ENCODE results near the gene TARBP2.

Gene TARBP2, protein sequence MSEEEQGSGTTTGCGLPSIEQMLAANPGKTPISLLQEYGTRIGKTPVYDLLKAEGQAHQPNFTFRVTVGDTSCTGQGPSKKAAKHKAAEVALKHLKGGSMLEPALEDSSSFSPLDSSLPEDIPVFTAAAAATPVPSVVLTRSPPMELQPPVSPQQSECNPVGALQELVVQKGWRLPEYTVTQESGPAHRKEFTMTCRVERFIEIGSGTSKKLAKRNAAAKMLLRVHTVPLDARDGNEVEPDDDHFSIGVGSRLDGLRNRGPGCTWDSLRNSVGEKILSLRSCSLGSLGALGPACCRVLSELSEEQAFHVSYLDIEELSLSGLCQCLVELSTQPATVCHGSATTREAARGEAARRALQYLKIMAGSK

DNA sequence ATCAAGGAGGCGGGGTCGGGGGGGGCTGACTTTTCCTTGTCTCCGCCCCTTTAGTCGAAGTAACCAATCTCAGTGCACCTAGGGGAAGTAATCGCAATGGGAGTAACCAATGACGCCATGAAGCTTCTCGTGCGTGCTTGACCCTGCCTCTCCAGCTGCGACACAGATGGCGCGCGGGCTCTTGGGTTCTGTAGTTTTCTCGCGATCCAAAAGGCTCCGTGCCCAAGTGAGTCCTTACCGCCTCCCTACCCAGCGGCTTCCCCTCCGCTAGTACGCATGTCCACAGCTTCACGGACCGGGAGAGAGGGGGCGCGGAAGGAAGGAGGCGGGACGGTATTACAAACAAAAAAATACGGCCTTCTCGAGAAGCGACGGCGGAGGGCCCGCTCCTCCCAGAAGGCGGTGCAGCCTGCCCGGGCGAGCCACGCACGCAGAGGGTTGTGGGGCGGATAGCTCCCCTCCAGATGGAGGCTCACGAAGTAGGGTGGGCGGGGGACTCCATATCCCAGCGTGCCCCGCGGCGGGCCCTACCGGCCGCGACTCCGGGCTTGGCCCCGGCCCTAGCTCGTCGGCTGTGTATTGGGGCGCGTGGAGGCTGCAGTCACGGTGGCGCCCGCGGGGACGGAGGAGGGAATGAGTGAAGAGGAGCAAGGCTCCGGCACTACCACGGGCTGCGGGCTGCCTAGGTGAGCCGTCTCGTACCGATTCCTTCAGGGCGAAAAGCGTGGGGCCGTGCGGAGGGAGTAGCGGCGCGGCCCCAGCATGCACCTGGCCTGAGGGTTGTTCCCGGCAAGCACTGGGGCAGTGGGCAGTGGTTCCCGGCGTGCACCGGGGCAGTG is at the start of gene TARBP2:
Gene TARBP2 (plus strand): TSS at position 508 of the 839 bp plus-strand sequence. CDS start 126 bp downstream, at position 634.
- DNase-seq = peak; percentile 90 to 96 (median 92)

DNA sequence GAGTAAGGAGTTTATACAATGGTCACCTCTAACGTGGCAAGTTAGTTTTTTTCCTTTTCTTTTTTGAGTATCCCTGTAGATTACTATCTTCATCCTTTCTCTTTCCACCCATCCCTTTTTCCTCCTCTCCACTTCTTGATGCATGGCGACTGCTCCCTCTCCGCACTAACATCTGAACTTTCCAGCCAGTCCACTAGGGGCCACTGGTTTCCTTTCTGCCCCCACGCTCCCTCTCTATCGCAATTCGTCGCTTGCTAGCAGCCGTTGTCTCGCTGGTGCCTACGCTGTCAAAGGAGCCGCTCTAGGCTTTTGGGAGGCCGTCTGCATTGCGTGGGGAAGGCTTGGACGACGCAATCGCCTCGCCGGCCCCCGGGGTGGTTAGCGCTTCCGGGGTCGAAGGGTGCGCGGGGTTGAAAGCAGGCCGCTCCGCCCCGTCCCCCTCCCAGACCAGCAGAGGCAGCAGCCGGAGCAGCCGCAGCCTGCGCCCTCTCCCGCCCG is 49.4 kb upstream of the TARBP2 start, which contains the start of gene PCBP2:
Gene PCBP2 (plus strand): TSS at position 442 of the 498 bp plus-strand sequence. CDS start 2,699 bp downstream, outside the sequence.
- peak; percentile 89 to 98 (median 94) for DNase-seq

DNA sequence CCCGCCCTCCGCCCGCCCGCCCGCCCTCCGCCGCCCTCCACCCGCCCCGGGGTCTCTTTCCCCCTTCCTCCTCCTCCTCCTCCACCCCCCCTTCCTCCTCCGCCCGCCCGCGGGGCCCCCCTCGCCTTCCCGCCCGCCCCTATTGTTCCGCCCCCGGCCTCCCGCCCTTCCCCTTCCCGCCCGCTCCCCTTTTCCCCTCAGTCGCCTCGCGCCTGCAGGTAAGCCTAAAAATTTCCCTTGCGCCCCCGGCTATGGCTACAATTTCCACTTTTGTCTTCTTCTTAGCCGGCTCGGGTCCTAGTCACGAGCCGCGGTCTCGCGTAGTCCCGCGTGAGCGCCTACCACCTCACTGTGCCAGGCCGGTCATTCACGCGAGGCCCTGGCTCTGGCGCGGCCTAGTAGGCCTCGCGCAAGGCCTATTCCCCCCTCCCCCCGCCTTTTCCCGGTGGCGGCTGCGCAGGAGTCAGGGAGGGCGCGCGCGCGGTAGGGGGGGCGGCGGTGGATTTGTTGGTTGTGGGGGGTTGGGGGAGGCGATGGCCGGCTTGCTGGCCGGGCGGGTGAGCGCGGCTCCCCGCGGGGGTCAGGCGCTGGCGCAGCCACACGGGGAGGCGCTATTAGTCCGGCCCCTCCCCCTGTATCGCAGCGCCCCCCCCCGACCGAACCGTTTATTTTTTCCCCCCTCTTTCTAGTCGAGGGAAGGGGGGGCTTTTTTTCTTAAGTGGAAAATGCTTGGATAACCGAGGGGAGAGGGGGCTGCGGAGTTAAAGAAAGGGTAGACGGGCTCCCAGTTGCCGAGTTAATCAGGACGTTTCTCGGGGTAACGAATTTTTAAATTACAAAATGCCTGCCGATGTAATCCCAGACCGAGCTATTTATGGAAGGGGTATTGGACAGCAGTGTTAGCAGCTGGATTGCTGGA is 48.7 kb upstream of the TARBP2 start:
- peak; percentile 59 to 77 (median 73) for DNase-seq

DNA sequence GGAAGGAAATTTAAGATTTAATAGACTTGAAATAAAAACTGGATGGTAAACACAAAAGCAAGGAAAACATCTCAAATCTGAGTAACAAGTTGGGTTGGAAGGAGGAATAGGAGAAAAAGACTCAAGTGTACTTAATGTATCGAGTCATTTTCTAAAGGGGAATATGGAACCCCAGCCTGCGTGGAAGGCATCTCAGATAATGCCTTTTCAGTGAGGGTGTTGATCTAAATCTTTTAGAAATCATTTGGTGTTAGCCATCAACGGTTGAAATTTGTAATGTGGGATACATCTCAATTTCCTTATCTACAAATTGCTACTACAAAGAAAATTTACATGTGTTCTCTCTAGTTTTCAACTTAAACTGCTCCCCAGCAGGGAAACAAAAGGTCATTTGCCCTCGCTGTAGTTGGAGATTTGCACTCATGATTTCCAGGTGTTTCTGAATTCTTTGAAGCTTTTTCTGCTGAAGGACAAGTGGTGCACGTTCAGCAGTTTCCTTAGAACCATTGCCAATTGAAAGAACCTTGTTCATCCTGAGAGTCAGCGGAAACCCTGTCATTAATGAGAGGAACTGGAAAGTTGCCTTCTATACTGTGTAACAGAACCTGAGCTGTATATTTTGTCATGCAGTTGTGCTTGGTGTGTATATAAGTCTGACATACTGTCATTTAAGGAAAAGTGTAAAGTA is 47.0 kb upstream of the TARBP2 start:
- DNase-seq = no peak

DNA sequence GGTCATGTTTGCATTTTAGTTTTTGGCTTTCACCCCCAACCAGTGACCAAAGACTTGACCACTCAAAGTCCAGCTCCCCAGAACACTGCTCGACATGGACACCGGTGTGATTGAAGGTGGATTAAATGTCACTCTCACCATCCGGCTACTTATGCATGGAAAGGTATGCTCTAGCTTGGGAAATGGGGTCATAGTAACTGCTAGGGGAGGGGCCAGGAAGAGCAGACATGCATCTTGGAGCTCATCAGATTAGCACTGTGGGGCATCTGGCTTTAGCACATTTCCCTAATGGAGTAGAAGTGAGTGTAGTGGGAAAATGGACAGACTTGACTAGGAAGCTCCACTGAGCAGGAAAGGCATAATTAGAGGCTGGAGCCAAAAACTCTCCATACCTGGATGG is 46.4 kb upstream of the TARBP2 start:
- no peak for DNase-seq

DNA sequence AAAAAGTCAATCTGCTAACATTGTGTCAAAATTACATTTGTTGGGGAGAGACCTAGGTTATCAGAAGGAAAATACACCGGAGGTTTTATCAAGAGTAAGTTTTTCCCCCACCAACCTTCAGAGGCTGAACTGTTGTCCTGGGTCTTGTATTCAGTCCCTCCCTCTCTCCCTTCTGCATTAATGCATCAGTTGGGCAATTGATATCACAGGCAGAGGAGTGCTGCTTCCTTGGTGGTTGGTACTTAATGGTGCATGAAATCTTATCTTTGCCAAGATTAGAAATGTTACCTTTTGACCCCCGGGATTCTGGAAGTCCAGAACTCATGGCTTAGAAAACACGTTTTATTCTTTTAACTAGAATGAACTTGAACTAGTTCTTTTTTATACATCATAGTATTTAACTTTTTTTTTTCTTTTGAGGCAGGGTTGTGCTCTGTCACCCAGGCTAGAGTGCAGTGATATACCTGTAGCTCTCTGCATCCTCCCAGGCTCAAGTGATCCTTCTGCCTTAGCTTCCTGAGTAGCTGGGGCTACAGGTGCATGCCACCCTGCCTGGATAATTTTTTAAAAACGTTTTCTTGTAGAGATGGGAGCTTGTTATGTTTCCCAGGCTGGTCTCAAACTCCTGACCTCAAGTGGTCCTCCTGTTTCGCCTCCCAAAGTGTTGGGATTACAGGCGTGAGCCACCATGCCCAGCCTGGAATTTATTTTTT is 44.3 kb upstream of the TARBP2 start:
- DNase-seq = no peak

DNA sequence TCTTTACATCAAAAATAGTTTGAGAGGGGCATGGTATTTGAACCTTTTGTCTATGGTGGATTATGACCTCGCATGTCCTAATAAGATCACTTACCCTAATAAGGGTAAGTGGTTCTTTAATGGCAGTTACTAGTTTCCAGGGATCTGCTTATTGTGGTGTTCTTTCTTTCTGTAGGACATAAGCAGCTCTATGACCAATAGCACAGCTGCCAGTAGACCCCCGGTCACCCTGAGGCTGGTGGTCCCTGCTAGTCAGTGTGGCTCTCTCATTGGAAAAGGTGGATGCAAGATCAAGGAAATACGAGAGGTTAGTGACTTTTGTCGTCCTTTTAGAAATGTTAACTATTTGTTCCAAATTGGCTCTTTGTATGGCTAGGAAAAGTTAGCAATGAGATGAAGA is 42.0 kb upstream of the TARBP2 start:
- no peak for DNase-seq

DNA sequence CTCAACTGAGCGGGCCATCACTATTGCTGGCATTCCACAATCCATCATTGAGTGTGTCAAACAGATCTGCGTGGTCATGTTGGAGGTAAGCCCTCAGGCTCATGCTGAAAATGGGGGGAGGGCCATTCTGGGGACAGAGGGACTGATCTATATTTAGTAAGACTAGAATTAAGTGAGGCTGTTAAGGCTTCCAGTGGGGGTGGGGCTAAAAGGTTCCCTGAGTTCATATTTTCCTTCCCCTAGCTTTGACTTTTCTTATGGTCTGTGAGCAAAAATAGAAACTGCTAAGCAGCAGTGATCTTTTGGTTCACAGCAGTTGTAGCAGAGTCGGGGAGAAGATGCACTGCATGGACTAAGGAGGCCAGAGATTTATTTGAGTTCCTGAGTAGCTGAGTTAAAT is 40.0 kb upstream of the TARBP2 start:
- no peak for DNase-seq

DNA sequence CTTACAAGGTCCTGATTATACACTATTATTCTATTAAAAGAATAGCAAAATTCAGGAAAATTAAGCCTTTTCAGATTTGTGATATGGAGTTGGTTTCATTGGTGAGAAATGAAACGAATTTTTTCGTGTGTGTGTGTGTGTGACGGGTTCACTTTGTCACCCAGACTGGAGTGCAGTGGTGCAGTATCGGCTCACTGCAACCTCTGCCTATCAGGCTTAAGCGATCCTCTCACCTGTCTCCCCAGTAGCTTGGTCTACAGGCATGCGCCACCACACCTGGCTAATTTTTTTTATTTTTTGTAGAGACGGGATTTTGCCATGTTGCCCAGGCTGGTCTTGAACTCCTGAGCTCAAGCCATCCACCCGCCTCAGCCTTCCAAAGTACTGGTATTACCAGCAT is 39.5 kb upstream of the TARBP2 start:
- no peak for DNase-seq

DNA sequence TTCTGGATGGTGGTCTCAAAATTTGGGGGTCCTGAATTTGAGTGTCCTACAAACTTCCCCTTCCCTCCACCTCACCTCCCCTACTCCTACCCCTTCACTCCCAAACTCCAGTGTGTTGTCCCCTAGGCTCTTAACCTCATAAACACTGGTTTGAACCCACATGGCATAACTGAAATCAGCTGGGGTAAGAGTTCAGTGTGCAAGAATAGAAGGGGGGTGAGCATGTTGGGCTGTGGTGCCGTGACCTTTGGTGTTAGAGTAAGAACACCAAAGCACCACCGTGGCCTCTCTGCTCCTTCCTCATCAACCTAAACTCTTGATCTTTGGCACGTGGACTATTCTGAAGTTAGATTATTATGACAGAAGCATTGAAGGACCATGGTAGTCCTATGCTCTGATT is 38.1 kb upstream of the TARBP2 start:
- no peak for DNase-seq

DNA sequence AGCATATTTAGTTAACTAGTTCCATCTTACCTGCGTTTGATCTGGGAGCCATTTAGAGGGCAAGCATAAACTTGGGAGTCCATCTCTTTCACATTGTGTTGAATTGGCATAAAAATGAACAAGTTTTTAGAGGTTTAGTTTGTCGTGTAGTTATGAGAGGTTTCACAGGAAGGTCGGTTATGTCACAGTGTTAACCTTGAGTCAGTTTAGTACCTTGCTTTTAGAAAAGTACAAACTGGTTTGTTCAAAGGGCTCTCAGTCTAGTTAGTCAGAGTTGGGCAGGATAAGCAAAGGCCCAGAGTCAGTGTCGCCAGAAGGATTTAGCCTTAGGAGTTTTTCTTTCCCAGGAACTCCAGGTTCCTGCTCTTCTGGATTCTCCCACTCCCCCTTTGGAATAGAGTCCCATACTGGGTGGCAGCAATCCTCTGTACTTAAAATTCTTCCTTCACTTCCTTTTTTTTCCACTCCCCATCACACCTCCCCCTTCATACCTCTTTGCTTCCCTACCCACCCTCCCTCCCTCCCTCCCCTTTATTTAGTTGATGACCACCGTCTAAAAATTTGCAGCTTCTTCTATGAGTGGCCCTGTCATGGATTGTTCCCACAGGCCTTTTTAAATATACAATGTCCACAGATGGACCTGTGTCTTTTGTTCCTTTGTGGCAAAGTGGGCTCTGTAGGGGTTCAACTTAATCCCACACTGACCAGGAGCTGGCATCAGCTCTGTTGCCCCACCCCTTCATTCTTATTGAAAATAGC is 37.1 kb upstream of the TARBP2 start:
- DNase-seq = no peak

DNA sequence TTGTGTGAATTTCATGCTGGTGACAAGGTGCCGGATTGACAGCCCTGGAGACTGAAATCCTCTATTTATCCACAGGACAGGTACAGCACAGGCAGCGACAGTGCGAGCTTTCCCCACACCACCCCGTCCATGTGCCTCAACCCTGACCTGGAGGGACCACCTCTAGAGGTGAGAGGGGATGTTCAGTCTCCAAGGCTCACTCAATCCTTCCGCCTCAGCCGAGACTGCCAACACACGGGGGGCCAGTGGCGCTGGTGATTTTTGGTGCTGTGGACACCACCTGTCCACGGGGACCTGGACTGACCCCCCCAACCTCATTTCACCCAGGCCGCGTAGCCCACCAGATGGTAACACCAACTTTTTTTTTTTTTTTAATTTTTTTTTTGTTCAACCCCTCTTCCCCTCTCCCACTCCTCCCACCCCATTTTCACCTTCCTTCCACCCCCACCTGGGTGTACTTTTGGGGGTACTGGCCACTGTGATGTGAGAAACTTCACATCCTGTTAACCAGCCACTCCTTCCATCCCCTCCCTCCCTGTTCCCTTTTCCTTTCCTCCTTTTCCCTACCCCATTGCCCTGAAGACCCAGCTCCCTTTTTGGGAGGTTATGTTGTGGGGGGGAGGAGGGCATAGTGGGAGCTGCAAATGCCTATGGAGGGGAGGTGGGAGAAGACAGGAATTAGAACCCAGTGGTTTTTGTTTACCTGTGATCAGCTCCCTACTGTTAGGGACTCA is 36.2 kb upstream of the TARBP2 start:
- DNase-seq = no peak

DNA sequence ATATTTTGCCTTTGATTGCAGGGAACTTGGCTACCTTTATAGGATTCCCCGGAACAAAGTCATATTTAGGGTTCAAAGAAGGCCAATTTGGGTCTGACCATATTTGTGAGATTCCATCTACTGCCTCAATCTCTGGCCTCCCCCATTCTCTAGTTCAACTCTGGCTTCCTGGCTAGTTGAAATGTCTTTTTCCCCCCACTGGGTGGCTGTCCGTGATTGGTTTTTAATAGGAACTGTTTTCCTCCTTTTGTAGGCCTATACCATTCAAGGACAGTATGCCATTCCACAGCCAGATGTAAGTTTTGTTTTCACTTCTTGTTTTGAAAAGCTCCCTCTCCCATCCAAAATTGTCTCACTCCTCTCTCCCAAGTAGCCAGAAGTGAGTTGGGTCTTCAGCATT is 35.4 kb upstream of the TARBP2 start:
- no peak for DNase-seq

DNA sequence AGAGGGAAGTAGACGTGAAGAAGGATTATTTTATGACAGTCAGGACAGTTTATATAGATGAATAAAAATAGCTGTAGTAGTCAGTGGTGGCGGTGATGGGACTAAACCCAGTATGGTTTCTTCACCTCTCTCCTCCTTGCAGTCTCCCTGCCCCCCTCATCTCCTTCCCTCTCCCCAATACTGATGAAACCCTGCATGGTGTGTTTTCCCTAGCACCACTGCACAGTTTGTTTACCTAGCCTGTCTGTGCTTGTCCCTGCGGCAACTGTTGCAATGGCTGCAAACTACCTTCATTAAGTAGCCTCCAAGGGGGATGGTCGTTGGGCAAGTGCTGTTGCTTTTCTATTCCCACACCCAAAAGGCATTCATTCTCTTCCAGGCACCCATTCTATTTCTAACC is 34.4 kb upstream of the TARBP2 start:
- DNase-seq = no peak

DNA sequence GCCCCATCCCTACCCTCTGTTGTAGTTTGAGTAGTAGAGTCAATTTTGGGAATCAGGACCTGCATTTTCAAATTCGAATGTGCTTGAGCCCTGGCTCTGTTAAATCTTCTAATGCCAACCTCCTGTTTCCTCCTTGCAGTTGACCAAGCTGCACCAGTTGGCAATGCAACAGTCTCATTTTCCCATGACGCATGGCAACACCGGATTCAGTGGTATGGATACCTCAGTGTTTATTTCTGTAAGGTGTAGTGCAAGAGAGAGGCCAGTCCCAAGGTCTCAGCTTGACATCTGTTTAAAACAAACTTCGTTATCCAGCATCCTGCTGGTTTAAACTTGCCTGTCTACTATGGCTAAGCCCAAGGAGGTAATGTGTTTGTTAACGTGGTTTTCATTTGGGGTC is 34.0 kb upstream of the TARBP2 start:
- DNase-seq = no peak

DNA sequence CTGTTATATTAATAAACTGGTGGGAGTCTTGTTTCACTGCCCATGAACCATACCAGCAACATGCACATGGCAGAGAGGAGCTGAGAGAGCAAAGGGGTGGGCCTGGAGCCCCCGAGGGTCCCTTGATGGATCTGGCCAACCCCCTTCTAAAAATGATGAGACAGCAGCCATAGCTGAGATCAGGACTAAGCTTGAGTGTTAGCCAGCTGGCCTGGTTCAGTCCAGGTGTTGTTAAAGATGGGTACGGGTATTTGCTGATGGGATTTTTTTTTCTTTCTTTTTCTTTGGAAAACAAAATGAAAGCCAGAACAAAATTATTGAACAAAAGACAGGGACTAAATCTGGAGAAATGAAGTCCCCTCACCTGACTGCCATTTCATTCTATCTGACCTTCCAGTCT is 33.2 kb upstream of the TARBP2 start:
- no peak for DNase-seq

DNA sequence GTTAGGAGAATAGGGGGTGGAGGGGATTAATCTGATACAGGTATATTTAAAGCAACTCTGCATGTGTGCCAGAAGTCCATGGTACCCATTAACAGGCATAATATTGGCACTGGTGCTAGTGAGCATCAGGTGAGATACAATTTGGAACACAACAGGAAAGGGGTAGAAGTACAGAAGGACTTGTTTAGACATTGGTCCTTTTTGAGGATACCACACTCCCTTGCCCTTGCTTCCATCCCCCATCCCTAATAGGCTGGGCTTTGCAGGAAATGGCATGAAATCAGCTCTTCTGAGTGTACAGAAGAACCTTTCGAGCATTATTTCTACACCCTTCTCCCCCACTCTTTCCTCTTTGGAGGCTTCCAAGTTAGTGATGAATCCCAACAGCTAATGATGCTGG is 32.8 kb upstream of the TARBP2 start:
- no peak for DNase-seq

DNA sequence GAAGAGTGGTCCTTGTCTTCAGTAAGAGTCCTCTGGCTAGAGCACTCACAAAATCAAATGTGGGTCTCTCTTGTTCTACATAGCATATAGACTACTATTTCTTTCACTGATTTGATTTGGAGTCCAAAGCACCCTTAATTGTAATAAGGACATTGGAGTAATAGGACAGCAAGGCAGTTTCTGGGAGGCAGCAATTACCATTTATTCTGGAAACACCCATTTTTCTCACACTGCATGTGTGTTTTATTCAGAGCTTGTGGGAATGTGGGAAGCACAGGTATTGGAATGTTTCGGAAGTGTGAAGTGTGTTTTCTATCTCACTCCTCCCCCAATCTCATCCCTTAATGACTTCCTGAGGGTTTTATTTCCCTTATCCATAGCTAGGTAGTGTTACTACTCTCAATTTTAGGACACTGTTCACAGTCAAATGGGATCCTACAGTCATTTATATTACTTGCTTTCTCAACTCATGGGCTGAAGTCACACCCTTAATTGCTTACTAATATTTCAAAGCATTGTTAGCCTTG is 29.0 kb upstream of the TARBP2 start:
- DNase-seq = no peak

DNA sequence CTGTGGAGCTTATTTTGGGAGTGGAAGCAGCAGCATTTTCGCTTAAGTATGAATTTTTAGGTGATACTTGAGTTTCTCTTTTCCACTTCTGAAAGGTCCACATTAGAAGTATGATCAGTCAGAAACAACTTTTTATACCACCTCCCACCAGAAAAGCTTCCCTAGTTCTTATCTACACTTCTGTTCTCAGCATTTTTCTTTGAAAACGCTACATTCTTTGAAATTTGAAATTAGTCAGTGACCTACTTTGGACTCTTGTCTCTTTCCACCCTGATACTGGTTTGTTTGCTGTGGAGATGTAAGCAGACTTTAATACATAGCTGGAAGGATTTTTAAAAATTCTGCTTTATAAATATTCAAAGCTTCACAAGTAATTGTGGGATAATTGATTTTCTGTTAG is 27.0 kb upstream of the TARBP2 start:
- DNase-seq = no peak

DNA sequence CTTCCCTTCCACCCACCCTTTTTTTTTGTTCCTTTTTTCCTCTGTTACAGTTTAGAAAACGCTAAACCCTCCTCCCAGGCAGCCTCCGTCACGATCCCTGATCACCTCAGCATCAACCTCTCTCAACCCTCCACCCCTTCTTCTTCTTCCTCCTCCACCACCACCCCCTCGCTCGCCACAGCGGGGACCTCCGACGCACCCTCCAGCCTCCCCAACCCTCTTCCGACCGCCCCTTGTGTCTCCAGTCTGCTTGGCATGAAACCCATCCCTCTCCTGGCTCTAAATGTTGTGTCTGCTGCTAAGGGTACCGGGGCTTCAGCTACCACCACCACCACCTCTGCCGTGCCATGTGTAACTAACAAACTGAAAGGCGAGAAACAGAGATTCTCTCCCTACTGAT is 26.3 kb upstream of the TARBP2 start:
- DNase-seq = no peak

Measured in activated CD4-positive, CD25-positive, alpha-beta regulatory T cell (primary cell).